Measurements from ENCODE around the gene HECA.

HECA gene

GRCh38 chr6:139124887-139125672 is 9.8 kb upstream of the HECA start:
- Mint-ChIP-seq H3K27ac (peak overlapping the region in 2 of 3 experiments; percentile 17 to 62), H3K27me3 (ENCODE audit: low read depth) (peaks cover 4% of the 10 kb centered on the region), H3K4me3 (no peak overlapping the region), H3K36me3 (ENCODE audit: low read depth) (no peaks in the 10 kb centered on the region), H3K9me3 (peaks cover 18% of the 10 kb centered on the region), H3K4me1 (peaks cover 22% of the 10 kb centered on the region)
- peak in 1 of 3 experiments; percentile 27 for TF ChIP-seq CTCF (IDR thresholded peaks at IDR 0.05; ENCODE audit: unreplicated experiment in 3 of 3)

GRCh38 chr6:139126255-139126654 is 8.6 kb upstream of the HECA start:
- peaks cover 22% of the 10 kb centered on the region for H3K4me1 Mint-ChIP-seq
- no peaks in the 10 kb centered on the region for H3K36me3 Mint-ChIP-seq (ENCODE audit: low read depth)
- no peak overlapping the region for H3K4me3 Mint-ChIP-seq
- H3K27me3 Mint-ChIP-seq (ENCODE audit: low read depth), result peaks cover 4% of the 10 kb centered on the region
- no peak overlapping the region for H3K27ac Mint-ChIP-seq
- TF ChIP-seq CTCF (IDR thresholded peaks at IDR 0.05; ENCODE audit: unreplicated experiment in 3 of 3), result no peak
- peaks cover 11% of the 10 kb centered on the region for H3K9me3 Mint-ChIP-seq

GRCh38 chr6:139126931-139127330 is 7.9 kb upstream of the HECA start:
- no peaks in the 10 kb centered on the region for H3K36me3 Mint-ChIP-seq (ENCODE audit: low read depth)
- peaks cover 4% of the 10 kb centered on the region for H3K27me3 Mint-ChIP-seq (ENCODE audit: low read depth)
- H3K27ac Mint-ChIP-seq, result no peak overlapping the region
- TF ChIP-seq CTCF (IDR thresholded peaks at IDR 0.05; ENCODE audit: unreplicated experiment in 3 of 3), result no peak
- H3K4me1 Mint-ChIP-seq, result peaks cover 22% of the 10 kb centered on the region
- H3K4me3 Mint-ChIP-seq, result no peak overlapping the region
- H3K9me3 Mint-ChIP-seq, result peaks cover 11% of the 10 kb centered on the region

GRCh38 chr6:139129284-139129683 is 5.6 kb upstream of the HECA start:
- H3K4me1 Mint-ChIP-seq, result peaks cover 31% of the 10 kb centered on the region
- no peak overlapping the region for H3K27ac Mint-ChIP-seq
- TF ChIP-seq CTCF (IDR thresholded peaks at IDR 0.05; ENCODE audit: unreplicated experiment in 3 of 3), result no peak
- H3K9me3 Mint-ChIP-seq, result peaks cover 3% of the 10 kb centered on the region
- H3K4me3 Mint-ChIP-seq, result no peak overlapping the region
- H3K27me3 Mint-ChIP-seq (ENCODE audit: low read depth), result peaks cover 4% of the 10 kb centered on the region
- no peaks in the 10 kb centered on the region for H3K36me3 Mint-ChIP-seq (ENCODE audit: low read depth)

GRCh38 chr6:139131736-139132280 is 3.1 kb upstream of the HECA start:
- H3K36me3 Mint-ChIP-seq (ENCODE audit: low read depth), result no peaks in the 10 kb centered on the region
- H3K9me3 Mint-ChIP-seq, result no peaks in the 10 kb centered on the region
- TF ChIP-seq CTCF (IDR thresholded peaks at IDR 0.05; ENCODE audit: unreplicated experiment in 3 of 3), result no peak
- peak overlapping the region in 2 of 3 experiments; percentile 22 to 50 for H3K4me3 Mint-ChIP-seq
- peaks cover 17% of the 10 kb centered on the region for H3K4me1 Mint-ChIP-seq
- H3K27me3 Mint-ChIP-seq (ENCODE audit: low read depth), result peaks cover 4% of the 10 kb centered on the region
- no peak overlapping the region for H3K27ac Mint-ChIP-seq

All from nephron (organoid).